Mucosa of descending colon (tissue), 3 donors: Measurements from ENCODE around the gene PTPRF. TPM values are rescaled to one million over a fixed set of nuclear protein-coding genes. Genes with fewer than 3 reads are reported as not detected.

Source experiments
- ATAC-seq: fragments of 200-7000 bp; cut with Tn5 transposase; one replicate; pipeline ENCODE4 v1.9.1; 2020; ENCODE audit warnings: mild to moderate bottlenecking, moderate library complexity
- DNase-seq, 3 donors: peaks; one replicate each; pipeline ENCODE4 v3.0.0-alpha.2; 2020
- H3K36me3 ChIP-seq: fragments of 200-600 bp; one replicate; pipeline ENCODE4 v1.8.0; 2021; ENCODE audit warnings: low read depth, mild to moderate bottlenecking
- H3K4me1 ChIP-seq: fragments of 200-600 bp; one replicate; pipeline ENCODE4 v1.8.0; 2021; ENCODE audit warnings: low read depth, mild to moderate bottlenecking
- H3K4me3 ChIP-seq: fragments of 200-600 bp; one replicate; pipeline ENCODE4 v1.8.0; 2021; ENCODE audit warnings: mild to moderate bottlenecking
- H3K9me3 ChIP-seq: fragments of 200-600 bp; one replicate; pipeline ENCODE4 v1.8.0; 2021; ENCODE audit warnings: mild to moderate bottlenecking
- intact Hi-C, 2 donors: fragments of 100-400 bp; cut with DNase I in 1 of 2; cut with micrococcal nuclease in 1 of 2; formaldehyde crosslinking; loops; one replicate each; pipeline versions ENCODE4 v1.11.0 to v1.11.1; 2022; cut with DNase I, micrococcal nuclease
- total RNA-seq, 3 donors: library from RNA; stranded (reverse); fragmentation: NEBNext Ultra II Directional in 2 of 3; extraction: Animal tissue kit (Norgen Biotek cat#: 25700) in 2 of 3; gene quantifications; one replicate each; pipeline versions ENCODE4 v1.2.1 to v1.2.4, GENCODE V29; 2021 to 2023
- TF ChIP-seq, protein P1 (sequence below): fragments of 200-600 bp; IDR thresholded peaks from one replicate; pipeline ENCODE4 v1.8.0; 2022; ENCODE audit warnings: antibody characterized with exemption, mild to moderate bottlenecking
- donor health status: DM: no; HTN: no; CAD: no; lungs with moderate emphysema.
- donor health status: DM: no; HTN: no; CAD: no.
- donor health status: DM: no; HTN: yes; CAD: no.

PTPRF gene
- total RNA-seq, 3 donors from 2014 or later = 355 to 752 (median 384) TPM

DNA sequence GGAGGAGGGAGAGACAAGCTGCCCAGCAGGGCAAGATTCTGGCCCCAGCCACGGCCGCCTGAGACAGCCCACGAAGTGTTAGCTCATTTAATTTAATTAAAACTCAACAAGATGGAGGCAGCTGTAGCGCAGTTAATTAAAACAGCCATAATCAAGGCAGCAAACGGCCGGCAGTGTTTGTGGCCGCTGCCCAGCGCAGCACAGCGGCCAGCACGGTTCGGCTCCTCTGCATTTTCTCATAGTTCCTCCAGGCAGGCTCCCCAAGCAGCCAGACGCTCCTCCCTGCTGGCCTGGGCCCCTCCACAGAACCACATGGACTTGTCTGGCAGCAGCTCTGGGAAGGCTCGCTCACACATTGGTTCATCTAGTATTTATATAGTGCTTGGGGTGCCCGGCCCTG is 40.0 kb downstream of the PTPRF start:
- DNase-seq (no peak), ATAC-seq (no peak)
- Histone ChIP-seq H3K36me3 (no peaks in the 10 kb centered on the region), H3K4me3 (no peak overlapping the region), H3K9me3 (no peaks in the 10 kb centered on the region), H3K4me1 (no peaks in the 10 kb centered on the region)
- TF ChIP-seq, protein P1, sequence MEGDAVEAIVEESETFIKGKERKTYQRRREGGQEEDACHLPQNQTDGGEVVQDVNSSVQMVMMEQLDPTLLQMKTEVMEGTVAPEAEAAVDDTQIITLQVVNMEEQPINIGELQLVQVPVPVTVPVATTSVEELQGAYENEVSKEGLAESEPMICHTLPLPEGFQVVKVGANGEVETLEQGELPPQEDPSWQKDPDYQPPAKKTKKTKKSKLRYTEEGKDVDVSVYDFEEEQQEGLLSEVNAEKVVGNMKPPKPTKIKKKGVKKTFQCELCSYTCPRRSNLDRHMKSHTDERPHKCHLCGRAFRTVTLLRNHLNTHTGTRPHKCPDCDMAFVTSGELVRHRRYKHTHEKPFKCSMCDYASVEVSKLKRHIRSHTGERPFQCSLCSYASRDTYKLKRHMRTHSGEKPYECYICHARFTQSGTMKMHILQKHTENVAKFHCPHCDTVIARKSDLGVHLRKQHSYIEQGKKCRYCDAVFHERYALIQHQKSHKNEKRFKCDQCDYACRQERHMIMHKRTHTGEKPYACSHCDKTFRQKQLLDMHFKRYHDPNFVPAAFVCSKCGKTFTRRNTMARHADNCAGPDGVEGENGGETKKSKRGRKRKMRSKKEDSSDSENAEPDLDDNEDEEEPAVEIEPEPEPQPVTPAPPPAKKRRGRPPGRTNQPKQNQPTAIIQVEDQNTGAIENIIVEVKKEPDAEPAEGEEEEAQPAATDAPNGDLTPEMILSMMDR = no peak
- intact Hi-C loops = no loop called here

DNA sequence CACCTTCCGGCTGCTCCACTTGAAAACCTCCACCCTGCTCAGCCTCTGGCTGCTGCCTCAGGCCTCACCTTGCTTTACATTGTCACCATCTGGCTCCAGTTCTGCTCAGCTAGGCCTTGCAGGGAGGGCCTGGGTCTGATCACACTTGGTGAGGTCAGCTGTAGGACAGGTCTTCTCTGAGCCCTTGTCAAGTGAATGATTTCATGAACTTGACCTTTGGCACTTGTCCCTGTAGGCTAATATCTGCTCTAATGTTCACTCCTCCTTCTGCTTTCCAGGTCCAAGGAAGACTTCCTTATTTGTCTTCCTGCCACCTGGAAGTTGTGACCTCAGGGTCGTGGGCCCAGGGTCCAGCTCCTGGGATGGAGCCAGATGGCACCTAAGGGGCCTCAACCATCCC is 41.4 kb downstream of the PTPRF start:
- DNase-seq (no peak), ATAC-seq (no peak)
- Histone ChIP-seq H3K9me3 (no peaks in the 10 kb centered on the region), H3K4me3 (no peak overlapping the region), H3K36me3 (no peaks in the 10 kb centered on the region), H3K4me1 (no peaks in the 10 kb centered on the region)
- TF ChIP-seq, protein P1 = no peak
- intact Hi-C loops = no loop called here

DNA sequence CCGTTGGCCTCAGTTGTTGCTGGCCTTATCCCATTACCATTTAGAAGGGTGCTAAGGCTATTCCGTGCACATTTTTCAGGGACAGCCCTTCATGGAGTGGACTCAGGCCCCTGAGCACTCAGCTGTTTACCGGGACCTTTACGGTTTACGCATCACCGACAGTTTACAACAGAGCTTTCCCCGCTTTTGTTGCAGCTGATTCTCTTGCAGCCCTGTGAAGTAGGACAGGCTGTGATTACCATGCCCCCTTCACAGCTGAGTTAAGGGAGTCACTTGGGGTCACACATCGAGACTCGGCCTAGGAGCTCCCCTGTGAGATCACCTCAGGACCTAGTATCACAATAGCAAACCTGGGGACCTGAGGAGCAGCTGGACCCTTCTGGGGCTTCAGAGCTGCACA is 41.9 kb downstream of the PTPRF start:
- H3K36me3 ChIP-seq = no peaks in the 10 kb centered on the region
- TF ChIP-seq, protein P1 = no peak
- no peaks in the 10 kb centered on the region for H3K4me1 ChIP-seq
- no peak overlapping the region for H3K4me3 ChIP-seq
- DNase-seq (no peak), ATAC-seq (no peak)
- H3K9me3 ChIP-seq = no peaks in the 10 kb centered on the region
- intact Hi-C loops = no loop called here

DNA sequence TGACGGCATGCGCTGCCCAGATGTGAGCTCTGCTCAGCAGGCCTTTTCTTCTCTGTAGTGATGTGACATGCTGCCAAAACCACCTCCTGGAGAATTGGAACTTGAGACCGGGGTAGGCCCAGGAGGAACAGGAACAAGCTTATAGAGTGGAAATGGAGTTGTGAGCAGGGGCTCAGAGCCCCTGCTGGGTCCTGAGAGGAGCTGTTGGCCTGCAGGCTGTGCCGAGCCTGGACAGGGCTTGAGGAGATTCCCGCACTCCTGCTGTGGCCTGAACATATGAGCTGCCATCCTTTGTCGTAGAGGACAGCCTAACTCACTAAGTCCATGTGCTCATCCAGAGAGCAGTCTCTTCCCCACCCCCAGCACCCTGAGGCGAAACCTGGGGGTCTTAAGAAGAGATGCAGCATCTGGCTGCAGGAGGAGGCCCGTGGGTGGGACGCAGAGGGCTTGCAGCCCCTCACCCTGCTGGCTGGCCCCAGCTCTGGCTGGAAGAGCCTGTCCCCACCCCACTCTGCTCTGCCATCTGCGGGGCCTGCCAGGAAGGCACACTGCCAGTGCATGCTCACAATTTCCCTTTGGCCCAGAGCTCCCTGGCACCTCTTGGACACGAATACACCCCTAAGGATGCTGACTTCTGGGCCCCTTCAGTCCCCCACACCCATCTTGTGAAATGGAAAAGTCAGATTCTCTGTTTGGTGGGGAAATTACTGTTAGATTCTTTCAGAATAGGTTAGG is 42.5 kb downstream of the PTPRF start:
- Histone ChIP-seq H3K4me1 (no peaks in the 10 kb centered on the region), H3K36me3 (no peaks in the 10 kb centered on the region), H3K4me3 (no peak overlapping the region), H3K9me3 (no peaks in the 10 kb centered on the region)
- no peak for ATAC-seq
- intact Hi-C loops = no loop called here
- DNase-seq = no peak
- TF ChIP-seq, protein P1 = no peak

DNA sequence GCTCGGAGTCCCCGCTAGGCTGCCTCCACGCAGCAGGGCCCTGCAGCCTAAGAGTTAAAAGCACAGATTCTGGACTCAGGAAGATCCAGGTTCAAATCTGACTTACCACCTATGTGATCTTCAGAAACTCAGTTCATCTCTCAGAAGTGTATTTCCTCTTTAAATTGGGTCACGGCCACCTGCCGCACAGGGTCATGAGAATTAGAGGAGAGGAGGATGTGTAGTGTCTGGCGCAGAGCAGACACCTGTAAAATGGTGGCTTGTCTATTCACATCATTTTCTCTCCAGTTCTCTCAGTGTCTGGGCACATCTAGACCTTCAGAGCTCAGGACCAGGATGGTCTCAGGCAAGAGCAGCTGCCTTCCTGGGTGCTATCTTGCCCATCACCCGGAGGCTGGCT is 45.8 kb downstream of the PTPRF start:
- Histone ChIP-seq H3K4me3 (no peak overlapping the region), H3K4me1 (peaks cover 2% of the 10 kb centered on the region), H3K9me3 (no peaks in the 10 kb centered on the region), H3K36me3 (peaks cover 4% of the 10 kb centered on the region)
- no peak for ATAC-seq
- intact Hi-C loops = no loop called here
- TF ChIP-seq, protein P1 = no peak
- DNase-seq = no peak
